Measurements from ENCODE around the gene COQ8A. TPM values are rescaled to one million over a fixed set of nuclear protein-coding genes. Genes with fewer than 3 reads are reported as not detected.

Gene COQ8A
- total RNA-seq, 6 donors from 2014 or later, result 27.1 to 105 (median 44.6) TPM

- ATAC-seq (ENCODE audit: low FRiP score in 2 of 2) (no peak), DNase-seq (no peak)
- H3K27me3 ChIP-seq, result no peaks in the 10 kb centered on the region
- no peak overlapping the region for H3K4me3 ChIP-seq
- no peaks in the 10 kb centered on the region for H3K9me3 ChIP-seq
- H3K36me3 ChIP-seq, result no peaks in the 10 kb centered on the region
- 80 to 82% methylated on average over 3 of the region's 3 CpGs for WGBS, 2 donors
- H3K27ac ChIP-seq, result no peak overlapping the region
- H3K4me1 ChIP-seq, result peaks cover 16 to 68% (median 43%) of the 10 kb centered on the region in 4 donors
- TF ChIP-seq CTCF (IDR thresholded peaks at IDR 0.05) (no peak), POLR2A (IDR thresholded peaks at IDR 0.05) (no peak), POLR2AphosphoS5 (IDR thresholded peaks at IDR 0.05) (no peak), EP300 (IDR thresholded peaks at IDR 0.05) (no peak)
Measured at GRCh38 chr1:226942392-226942791, 2.3 kb downstream of the COQ8A start.

- Histone ChIP-seq H3K27ac (peak overlapping the region in 1 of 4 donors; percentile 19), H3K9me3 (no peaks in the 10 kb centered on the region), H3K27me3 (no peaks in the 10 kb centered on the region), H3K4me3 (no peak overlapping the region), H3K36me3 (no peaks in the 10 kb centered on the region), H3K4me1 (peaks cover 16 to 67% (median 42%) of the 10 kb centered on the region in 4 donors)
- ATAC-seq (ENCODE audit: low FRiP score in 2 of 2), result no peak
- 67 to 77% methylated on average over 5 of the region's 5 CpGs for WGBS, 2 donors
- TF ChIP-seq EP300 (IDR thresholded peaks at IDR 0.05) (no peak), POLR2AphosphoS5 (IDR thresholded peaks at IDR 0.05) (no peak), POLR2A (IDR thresholded peaks at IDR 0.05) (no peak), CTCF (IDR thresholded peaks at IDR 0.05) (no peak)
- DNase-seq, result no peak
Measured at GRCh38 chr1:226943156-226943555, 3.1 kb downstream of the COQ8A start.

- Histone ChIP-seq H3K9me3 (no peaks in the 10 kb centered on the region), H3K36me3 (no peaks in the 10 kb centered on the region), H3K27ac (peak overlapping the region in 3 of 4 donors; percentile 51 to 80 (median 65)), H3K27me3 (no peaks in the 10 kb centered on the region), H3K4me1 (peaks cover 13 to 59% (median 35%) of the 10 kb centered on the region in 4 donors), H3K4me3 (no peak overlapping the region)
- no peak for TF ChIP-seq POLR2AphosphoS5 (IDR thresholded peaks at IDR 0.05)
- TF ChIP-seq CTCF (IDR thresholded peaks at IDR 0.05), result no peak
- TF ChIP-seq POLR2A (IDR thresholded peaks at IDR 0.05), result no peak
- no peak for TF ChIP-seq EP300 (IDR thresholded peaks at IDR 0.05)
- ATAC-seq (ENCODE audit: low FRiP score in 2 of 2) (no peak), DNase-seq (no peak)
- WGBS, 2 donors, result 75 to 100% methylated on average over 2 of the region's 2 CpGs
Measured at GRCh38 chr1:226943927-226944326, 3.8 kb downstream of the COQ8A start.

- Histone ChIP-seq H3K36me3 (no peaks in the 10 kb centered on the region), H3K27ac (peak overlapping the region; percentile 28 to 80 (median 58)), H3K27me3 (no peaks in the 10 kb centered on the region), H3K9me3 (no peaks in the 10 kb centered on the region), H3K4me3 (no peak overlapping the region), H3K4me1 (peaks cover 13 to 59% (median 35%) of the 10 kb centered on the region in 4 donors)
- TF ChIP-seq CTCF (IDR thresholded peaks at IDR 0.05) (no peak), POLR2A (IDR thresholded peaks at IDR 0.05) (no peak), POLR2AphosphoS5 (IDR thresholded peaks at IDR 0.05) (no peak), EP300 (IDR thresholded peaks at IDR 0.05) (no peak)
- peak in 1 of 2 donors; percentile 73 for DNase-seq
- peak; percentile 20 to 61 for ATAC-seq (ENCODE audit: low FRiP score in 2 of 2)
- WGBS, 2 donors, result 54 to 62% methylated on average over 18 to 19 of the region's 19 CpGs
Measured at GRCh38 chr1:226945106-226945857, 5.2 kb downstream of the COQ8A start.
